D721Med (cell line): ENCODE results near the gene POLR3K.
"Not testable (repeated sequence)": the region's sequence is repeated elsewhere in the genome, so short reads cannot be mapped to it uniquely, and the experiment has no call there.

Experiments
- DNase-seq: peaks from one replicate; pipeline ENCODE4 v3.0.0; 2011; ENCODE audit warnings: low spot score; ENCODE audit not compliant: insufficient read length
- FAIRE-seq: peaks from 2 replicates; lab custom pipeline; 2011; peaks lifted over from hg19 to GRCh38; lab: Jason Lieb, UNC
- CTCF ChIP-seq: IDR thresholded peaks from 2 replicates; pipeline ENCODE4 v1.5.1; 2012; ENCODE audit warnings: mild to moderate bottlenecking, control low read depth; ENCODE audit not compliant: insufficient read depth; ENCODE audit errors: missing control alignments

POLR3K gene

GRCh38 chr16:38941-39892, 14.2 kb downstream of the POLR3K start:
- FAIRE-seq = no peak

GRCh38 chr16:38206-38605, 15.2 kb downstream of the POLR3K start:
- not testable (repeated sequence) for DNase-seq, FAIRE-seq

More at GRCh38 chr16:38941-39892, 14.2 kb downstream of the POLR3K start:
- no peak for DNase-seq
- no peak for TF ChIP-seq CTCF

GRCh38 chr16:37511-37910, 15.9 kb downstream of the POLR3K start:
- DNase-seq (no peak), FAIRE-seq (no peak)

GRCh38 chr16:36336-36984, 16.9 kb downstream of the POLR3K start:
- no peak for DNase-seq
- TF ChIP-seq CTCF = no peak
- no peak for FAIRE-seq

More at GRCh38 chr16:37511-37910, 15.9 kb downstream of the POLR3K start:
- TF ChIP-seq CTCF = no peak

GRCh38 chr16:35678-36305, 17.6 kb downstream of the POLR3K start:
- no peak for DNase-seq
- TF ChIP-seq CTCF = no peak
- no peak for FAIRE-seq

- no peak for TF ChIP-seq CTCF
- no peak for FAIRE-seq
- no peak for DNase-seq
These were observed 18.3 kb downstream of the POLR3K start for GRCh38 chr16:35011-35677.

- no peak for TF ChIP-seq CTCF
- FAIRE-seq (no peak), DNase-seq (no peak)
These were observed 18.8 kb downstream of the POLR3K start for GRCh38 chr16:34648-34987.
